GM12878 (cell line): Measurements from ENCODE around the gene ADAMTSL5. TPM values are rescaled to one million over a fixed set of nuclear protein-coding genes. Genes with fewer than 3 reads are reported as not detected.

Source experiments
- ATAC-seq: fragments of 200-7000 bp; cut with Tn5 transposase; 3 replicates; pipeline ENCODE4 v1.9.1; 2020; ENCODE audit warnings: mild to moderate bottlenecking, moderate library complexity
- BruUV-seq: library from RNA; stranded (reverse); fragments of 400-500 nt; replicated peaks from 2 replicates; lab custom pipeline; 2021; lab: Mats Ljungman, UMichigan
- CTCF ChIA-PET: fragments of 300-600 bp; sonication (Branson Sonifier 250); formaldehyde crosslinking; extraction: SDS; loops from one replicate; lab custom pipeline; 2021; ENCODE audit warnings: inconsistent platforms; lab: Yijun Ruan, JAX
- POLR2A ChIA-PET: fragments of 350-600 bp; formaldehyde crosslinking; extraction: SDS; loops from one replicate; lab custom pipeline; 2021; ENCODE audit warnings: inconsistent platforms; lab: Charles Lee
- RAD21 ChIA-PET: fragments of 300-600 bp; sonication (Branson Sonifier 250); formaldehyde crosslinking; loops from one replicate; lab custom pipeline; 2023; ENCODE audit warnings: antibody characterized with exemption; ENCODE audit not compliant: unreplicated experiment; lab: Charles Lee
- SMC1A ChIA-PET: fragments of 300-600 bp; sonication (Branson Sonifier 250); formaldehyde crosslinking; loops from one replicate; lab custom pipeline; 2023; ENCODE audit not compliant: unreplicated experiment, uncharacterized antibody; lab: Charles Lee
- DNase-seq: peaks from one replicate; pipeline ENCODE4 v3.0.0-alpha.2; 2011; ENCODE audit warnings: low read depth, low spot score
- FAIRE-seq: peaks from 3 replicates; lab custom pipeline; 2011; peaks lifted over from hg19 to GRCh38; lab: Jason Lieb, UNC
- H2AFZ ChIP-seq: 2 replicates; pipeline ENCODE4 v1.6.0; 2011; ENCODE audit warnings: low read depth, low read length, control low read depth; ENCODE audit not compliant: control insufficient read depth
- H3K27ac ChIP-seq: 2 replicates; pipeline ENCODE4 v1.5.1; 2011; ENCODE audit warnings: control low read depth; ENCODE audit not compliant: control insufficient read depth, insufficient read depth
- H3K27me3 ChIP-seq, 2 experiments: replicated peaks in 1 of 2; 2 replicates each; pipeline versions ENCODE4 v1.6.0 to v1.6.1; 2011; ENCODE audit warnings: low read length in 1 of 2; ENCODE audit not compliant: control insufficient read depth in 2 of 2, insufficient read depth in 2 of 2
- H3K36me3 ChIP-seq, 2 experiments: 2 replicates each; pipeline ENCODE4 v1.5.1; 2011; ENCODE audit warnings: low read length in 1 of 2; ENCODE audit not compliant: control insufficient read depth in 2 of 2, insufficient read depth in 2 of 2
- H3K4me1 ChIP-seq: 2 replicates; pipeline ENCODE4 v1.6.1; 2011; ENCODE audit warnings: mild to moderate bottlenecking, low read length, moderate library complexity, mixed read lengths; ENCODE audit not compliant: control insufficient read depth, insufficient read depth
- H3K4me2 ChIP-seq: 2 replicates; pipeline ENCODE4 v1.6.0; 2011; ENCODE audit warnings: control low read depth; ENCODE audit not compliant: control insufficient read depth, insufficient read depth
- H3K4me3 ChIP-seq: fragments of 200-600 bp; sonication (generic); 2 replicates; pipeline ENCODE4 v1.5.1; 2016
- H3K79me2 ChIP-seq: 2 replicates; pipeline ENCODE4 v1.6.0; 2011; ENCODE audit warnings: low read length; ENCODE audit not compliant: control insufficient read depth, insufficient read depth
- H3K9ac ChIP-seq: 2 replicates; pipeline ENCODE4 v1.8.0; 2011; ENCODE audit warnings: low read length, control low read depth, mixed read lengths; ENCODE audit not compliant: control insufficient read depth, insufficient read depth
- H3K9me3 ChIP-seq: replicated peaks from 3 replicates; pipeline ENCODE4 v1.5.1; 2011; ENCODE audit warnings: mild to moderate bottlenecking, low read length; ENCODE audit not compliant: control insufficient read depth, insufficient read depth
- H4K20me1 ChIP-seq: 2 replicates; pipeline ENCODE4 v1.6.0; 2011; ENCODE audit not compliant: control insufficient read depth, insufficient read depth
- BRCA1 ChIP-seq: IDR thresholded peaks from 2 replicates; pipeline ENCODE4 v1.6.1; 2011; ENCODE audit warnings: low read depth, low read length, improper control_type of control experiment
- DPF2 ChIP-seq: fragments of 450-650 bp; IDR thresholded peaks from 2 replicates; pipeline ENCODE4 v1.6.1; 2017; ENCODE audit warnings: mild to moderate bottlenecking
- HDAC2 ChIP-seq: fragments of 200-600 bp; sonication (generic); IDR thresholded peaks from 2 replicates; pipeline ENCODE4 v1.6.1; 2017
- HDAC6 ChIP-seq: fragments of 200-600 bp; sonication (generic); IDR thresholded peaks from one replicate; pipeline ENCODE4 v1.8.0; 2017; ENCODE audit warnings: antibody characterized with exemption; ENCODE audit not compliant: unreplicated experiment
- HDGF ChIP-seq: fragments of 450-650 bp; IDR thresholded peaks from 2 replicates; pipeline ENCODE4 v1.6.1; 2016; ENCODE audit warnings: antibody characterized with exemption
- IKZF1 ChIP-seq: fragments of 450-650 bp; conservative IDR thresholded peaks from 2 replicates; pipeline ENCODE4 v1.6.1; 2017; ENCODE audit warnings: antibody characterized with exemption, mild to moderate bottlenecking
- MYB ChIP-seq: fragments of 150-350 bp; IDR thresholded peaks from 2 replicates; pipeline ENCODE4 v1.6.1; 2014; ENCODE audit warnings: mild to moderate bottlenecking, low read depth, low read length, borderline replicate concordance
- POLR2A ChIP-seq: IDR thresholded peaks from 2 replicates; pipeline ENCODE4 v1.6.1; 2011; ENCODE audit warnings: low read depth, mild to moderate bottlenecking, low read length
- POU2F2 ChIP-seq: IDR thresholded peaks from 3 replicates; pipeline ENCODE4 v1.6.1; 2011; ENCODE audit warnings: low read depth, mild to moderate bottlenecking, low read length, borderline replicate concordance
- SPI1 ChIP-seq: IDR thresholded peaks from 2 replicates; pipeline ENCODE4 v1.6.1; 2011; ENCODE audit warnings: low read depth, mild to moderate bottlenecking, low read length, moderate library complexity, borderline replicate concordance; ENCODE audit not compliant: insufficient read depth
- SREBF1 ChIP-seq: IDR thresholded peaks from 2 replicates; pipeline ENCODE4 v1.6.1; 2012; ENCODE audit warnings: mild to moderate bottlenecking, low read length
- SREBF2 ChIP-seq: IDR thresholded peaks from 2 replicates; pipeline ENCODE4 v1.6.1; 2012; ENCODE audit warnings: mild to moderate bottlenecking, low read length
- SUPT20H ChIP-seq: IDR thresholded peaks from 2 replicates; pipeline ENCODE4 v1.6.1; 2011; ENCODE audit warnings: low read depth, mild to moderate bottlenecking, low read length, moderate library complexity, borderline replicate concordance; ENCODE audit not compliant: control insufficient read depth
- YY1 ChIP-seq: IDR thresholded peaks from 2 replicates; pipeline ENCODE4 v1.6.1; 2011; ENCODE audit warnings: low read depth, mild to moderate bottlenecking, low read length
- WGBS: methylation state at CpG from one replicate; pipeline ENCODE4 v1.1.6; 2016; ENCODE audit warnings: low lambda C conversion rate; ENCODE audit not compliant: insufficient replicate concordance, insufficient coverage; ENCODE audit errors: missing lambda C conversion rate; 5-methylcytosine and 5-hydroxymethylcytosine counted together
- in situ Hi-C: fragments of 300-500 bp; cut with MboI; formaldehyde crosslinking; loops from 9 replicates; pipeline ENCODE4 v1.14.3; 2018; ENCODE audit warnings: mixed read lengths
- intact Hi-C: fragments of 100-400 bp; cut with micrococcal nuclease; formaldehyde crosslinking; loops from one replicate; pipeline ENCODE4 v1.14.2; 2022; ENCODE audit not compliant: unreplicated experiment
- polyA plus RNA-seq, 11 experiments: library from polyadenylated mRNA; depleted of rRNA in 4 of 11; unstranded in 6 of 11; stranded (reverse) in 5 of 11; fragments of >200 nt; fragmentation: Nextera tagmentation in 4 of 11; fragmentation: Illumina TruSeq in 1 of 11; extraction: Ambion mirVana in 4 of 11; extraction: Trizol in 1 of 11; gene quantifications; 1 replicate in 1 of 11; 2 replicates in 10 of 11; pipeline versions ENCODE4 v1.2.1 to v1.2.3, GENCODE V29; 2011 to 2016; ENCODE audit warnings: inconsistent platforms in 2 of 11, missing spikeins in 2 of 11, low read depth in 1 of 11
- total RNA-seq, 4 experiments: library from RNA; depleted of rRNA in 3 of 4; stranded (reverse); fragments of >200 nt in 3 of 4; fragmentation: Illumina TruSeq in 1 of 4; extraction: Trizol in 1 of 4; gene quantifications; 2 replicates each; pipeline versions ENCODE4 v1.2.1 to v1.2.3, GENCODE V29; 2013 to 2021
- TF ChIP-seq, protein P1 (sequence below): IDR thresholded peaks from 2 replicates; pipeline ENCODE4 v1.6.1; 2012; ENCODE audit warnings: low read depth, low read length, improper control_type of control experiment

ADAMTSL5 gene
- total and polyA plus RNA-seq, 10 of the 15 experiments (the other 5 are each of a cell fraction or from before 2014, with no cell fraction given), result 0.04 to 0.83 (median 0.32) TPM; not detected in 4

DNA sequence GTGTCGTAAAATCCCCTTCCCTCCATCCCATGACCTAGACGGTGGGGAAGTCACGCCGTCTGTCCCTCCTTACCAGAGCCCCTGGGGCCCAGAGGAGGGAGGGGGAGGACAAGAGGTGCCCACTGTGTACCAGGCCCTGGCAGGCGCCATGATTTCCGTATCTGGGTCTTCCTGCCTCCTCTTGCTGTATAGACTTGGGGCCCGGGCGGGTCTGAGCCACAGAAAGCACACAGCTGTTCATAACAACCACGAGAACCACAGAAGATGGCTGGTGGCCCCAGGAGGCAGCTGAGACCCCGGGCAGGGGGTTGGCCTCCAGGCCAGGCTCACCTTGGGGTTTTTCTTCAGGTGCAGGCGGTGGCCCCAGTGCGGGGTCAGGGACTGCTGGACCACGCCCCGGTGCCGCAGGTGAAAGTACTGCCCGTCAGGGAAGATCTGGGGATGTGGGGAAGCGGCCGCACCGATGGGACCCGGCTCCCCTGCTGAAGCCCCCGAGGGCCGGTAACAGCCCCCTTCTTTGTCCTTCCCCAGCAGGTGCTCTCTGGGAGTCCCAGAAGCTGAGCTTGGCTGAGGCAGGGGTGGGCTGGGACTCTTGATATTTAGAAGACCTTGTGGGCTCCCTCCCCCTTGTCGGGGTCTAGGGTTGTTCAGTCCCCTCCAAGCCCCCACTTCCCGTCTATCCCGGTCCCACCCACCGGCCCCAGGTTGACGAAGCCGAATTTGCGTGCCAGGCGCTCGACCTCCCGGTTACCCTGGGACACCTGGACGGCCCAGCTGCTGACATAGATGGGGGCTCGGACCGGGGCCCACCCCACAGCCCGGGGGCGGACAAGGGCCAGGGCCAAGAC, 23.1 kb downstream of the ADAMTSL5 start:
- intact Hi-C loops, result no loop called here
- Histone ChIP-seq H3K4me3 (peak overlapping the region; percentile 63; the same call in 1 of the 2 replicates), H3K36me3 (no peaks in the 10 kb centered on the region), H4K20me1 (no peaks in the 10 kb centered on the region), H3K4me2 (peak overlapping the region; percentile 80), H3K27me3 (no peaks in the 10 kb centered on the region; a peak in 1 of 4 replicates), H2AFZ (peak overlapping the region; percentile 80), H3K9ac (peak overlapping the region; percentile 52; the same call in 1 of the 2 replicates), H3K4me1 (no peaks in the 10 kb centered on the region; the same call in 1 of the 2 replicates), H3K9me3 (no peaks in the 10 kb centered on the region), H3K79me2 (no peaks in the 10 kb centered on the region), H3K27ac (no peak overlapping the region)
- no peak for FAIRE-seq
- ChIA-PET SMC1A (no interaction called here), CTCF (no interaction called here), RAD21 (no interaction called here), POLR2A (no interaction called here)
- in situ Hi-C loops, result no loop called here
- WGBS, result 23% methylated on average over 35 of the region's 37 CpGs
- no peak for DNase-seq
- TF ChIP-seq POLR2A, result peak; percentile 44; the same call in 1 of the 2 replicates
- no peak for TF ChIP-seq HDGF
- TF ChIP-seq YY1, result 0 out of 2 replicates have a peak, but pooled peaks have one; percentile 48
- TF ChIP-seq SREBF1, result no peak
- TF ChIP-seq BRCA1, result no peak
- no peak for TF ChIP-seq SPI1
- TF ChIP-seq, protein P1, sequence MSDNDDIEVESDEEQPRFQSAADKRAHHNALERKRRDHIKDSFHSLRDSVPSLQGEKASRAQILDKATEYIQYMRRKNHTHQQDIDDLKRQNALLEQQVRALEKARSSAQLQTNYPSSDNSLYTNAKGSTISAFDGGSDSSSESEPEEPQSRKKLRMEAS, result no peak
- no peak for TF ChIP-seq HDAC6
- no peak for TF ChIP-seq SREBF2
- TF ChIP-seq IKZF1, result peak; percentile 31; the same call in 1 of the 2 replicates
- no peak for TF ChIP-seq MYB
- TF ChIP-seq POU2F2, result no peak
- no peak for TF ChIP-seq HDAC2
- no peak for TF ChIP-seq SUPT20H
- TF ChIP-seq DPF2, result 0 out of 2 replicates have a peak, but pooled peaks have one; percentile 43
- no peak for ATAC-seq
- no TSS peak for BruUV-seq
